ENCODE measurements around the gene RASGRF2.

The RASGRF2 gene

DNA sequence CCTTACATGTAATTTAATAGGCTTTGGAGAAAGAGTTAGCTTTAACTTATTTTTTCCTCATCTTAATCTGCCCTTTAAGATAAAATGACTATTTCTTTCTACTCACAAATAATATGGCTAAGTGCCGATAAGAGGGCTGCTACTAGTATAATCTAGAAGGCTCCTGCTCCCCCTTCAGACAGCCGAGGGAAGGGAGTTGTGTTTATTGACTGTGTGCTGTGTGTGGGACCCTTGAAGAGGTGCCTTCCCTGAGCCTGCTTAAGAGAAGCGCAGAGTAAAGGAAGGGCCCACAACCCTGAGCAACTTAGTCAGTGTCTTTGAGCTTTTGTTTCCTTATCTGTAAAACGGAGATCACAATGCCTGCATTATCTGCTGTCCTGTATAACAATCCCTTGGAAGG, 244.9 kb downstream of the RASGRF2 start:
- no peak for DNase-seq (ENCODE audit: low spot score)

DNA sequence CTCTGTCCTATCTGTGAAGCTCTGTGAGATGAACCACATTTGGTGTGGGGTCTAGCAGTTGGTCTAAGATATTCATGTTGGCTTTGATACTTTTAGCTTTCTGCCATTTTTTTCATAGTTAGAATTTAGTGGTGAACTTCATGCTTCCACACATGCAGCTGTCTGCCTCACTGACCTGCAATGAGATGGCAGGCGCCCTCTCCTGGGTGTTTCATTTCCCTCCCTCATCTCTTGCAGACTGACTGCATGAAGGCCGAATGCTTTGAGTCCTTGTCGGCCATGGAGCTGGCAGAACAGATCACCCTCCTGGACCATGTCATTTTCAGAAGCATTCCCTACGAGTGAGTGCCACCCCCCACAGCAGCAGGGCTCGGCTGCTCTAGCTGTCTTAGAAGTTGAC, 246.8 kb downstream of the RASGRF2 start:
- DNase-seq (ENCODE audit: low spot score) = no peak

DNA sequence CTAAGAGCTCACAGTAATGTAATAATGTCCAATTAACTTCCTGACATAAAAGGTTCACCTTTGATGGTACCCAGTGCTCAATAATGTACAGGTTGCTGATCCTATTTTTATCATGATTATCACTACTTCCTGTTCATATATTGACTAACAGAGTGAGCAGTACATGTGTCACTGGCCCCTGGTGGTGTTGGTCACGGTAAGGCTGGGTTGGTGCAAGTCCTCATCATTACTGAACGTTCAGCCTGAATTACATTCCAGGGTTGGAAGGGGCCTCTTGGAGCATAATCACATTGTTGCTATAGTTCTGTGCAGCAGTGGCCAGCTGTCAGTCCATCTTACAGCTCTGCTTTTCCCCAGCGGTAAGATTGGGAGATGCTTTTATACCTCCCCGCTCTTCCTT, 248.7 kb downstream of the RASGRF2 start:
- DNase-seq (ENCODE audit: low spot score) = no peak

DNA sequence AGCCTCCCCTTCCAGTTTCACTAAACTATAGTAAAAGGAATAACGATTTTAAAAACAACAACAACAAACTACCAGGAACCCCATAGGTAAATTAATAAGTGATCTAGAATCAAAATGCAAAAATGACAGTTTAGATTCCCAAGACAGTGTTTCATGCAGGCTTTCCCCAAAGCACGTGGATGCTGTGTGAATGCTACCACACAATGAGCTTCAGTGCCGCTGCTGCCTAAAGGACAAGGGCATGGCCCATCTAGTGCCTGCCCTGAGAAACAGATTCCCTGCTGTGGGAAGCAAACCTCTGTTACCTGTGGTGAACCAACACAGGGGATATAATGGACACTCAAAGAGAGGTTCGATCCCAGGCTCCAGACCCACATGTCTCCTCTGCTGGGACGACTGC, 249.2 kb downstream of the RASGRF2 start:
- DNase-seq (ENCODE audit: low spot score) = no peak

DNA sequence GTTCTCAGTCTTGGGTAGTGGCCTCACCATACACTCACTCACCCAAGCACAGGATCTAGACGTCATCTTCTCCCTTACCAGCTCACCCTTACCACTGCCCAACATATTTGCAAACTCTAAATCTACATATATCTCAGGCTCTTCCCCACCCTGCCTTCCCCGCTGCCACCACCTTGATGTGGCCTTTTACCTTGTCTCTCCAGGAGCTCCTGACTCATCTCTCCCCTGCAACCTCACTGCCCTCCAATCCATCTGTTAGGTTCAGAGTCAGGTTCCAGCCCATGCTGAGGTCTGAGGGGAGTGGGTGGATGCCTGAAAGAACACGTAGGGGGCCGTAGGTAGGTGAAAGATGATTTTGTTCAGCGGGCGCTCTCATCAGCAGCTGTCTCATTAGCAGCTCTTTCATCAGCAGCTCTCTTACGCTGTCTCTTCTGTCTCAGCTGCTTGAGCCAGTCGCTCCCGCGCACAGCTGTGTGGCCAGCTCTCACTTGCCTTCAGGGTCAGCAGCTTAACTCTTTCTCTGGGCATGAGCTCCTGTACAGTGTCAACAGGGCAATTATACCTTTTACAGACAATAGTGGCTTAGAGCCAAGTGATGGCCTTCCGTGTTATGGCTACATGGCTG, 249.8 kb downstream of the RASGRF2 start:
- no peak for DNase-seq (ENCODE audit: low spot score)

DNA sequence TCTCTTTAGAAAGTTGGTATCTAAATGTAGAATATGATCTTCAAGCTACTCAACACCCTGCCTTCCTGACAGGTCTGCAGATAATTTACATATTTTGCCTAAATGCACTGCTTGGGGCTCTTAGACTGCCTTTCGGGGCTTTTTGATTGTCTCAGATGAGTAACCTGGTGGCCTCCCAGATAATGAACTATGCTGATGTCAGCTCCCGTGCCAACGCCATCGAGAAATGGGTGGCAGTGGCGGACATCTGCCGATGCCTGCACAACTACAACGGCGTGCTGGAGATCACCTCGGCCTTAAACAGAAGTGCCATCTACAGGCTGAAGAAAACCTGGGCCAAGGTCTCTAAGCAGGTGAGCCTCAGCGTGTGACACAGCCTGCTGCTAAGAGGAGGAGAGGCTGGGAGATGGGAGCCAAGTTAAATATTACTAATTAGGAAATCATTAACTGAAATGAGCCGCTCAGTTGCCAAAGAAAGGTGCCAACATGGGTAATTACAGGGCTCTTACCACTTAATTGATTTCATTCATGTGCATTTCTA, 252.1 kb downstream of the RASGRF2 start:
- no peak for DNase-seq (ENCODE audit: low spot score)

DNA sequence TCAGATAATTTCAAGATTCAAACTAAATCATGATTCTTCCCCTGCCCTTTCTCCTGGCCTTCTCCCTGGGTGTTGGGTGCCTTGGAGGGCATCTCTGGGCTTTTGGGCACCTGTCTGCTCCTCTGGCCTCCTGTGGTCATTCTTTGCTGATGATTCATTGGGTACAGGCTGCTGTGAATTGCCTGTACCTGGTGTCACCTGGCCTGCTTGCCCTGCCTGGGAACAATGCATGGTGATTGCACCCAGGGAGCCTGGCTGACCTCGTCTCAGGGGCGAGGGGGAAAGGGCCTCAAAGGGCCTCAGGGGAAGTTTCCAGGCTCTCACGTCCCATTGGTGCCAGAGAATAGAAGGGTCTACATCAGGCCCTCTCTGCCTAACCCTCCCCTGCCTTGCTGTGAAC, 252.9 kb downstream of the RASGRF2 start:
- no peak for DNase-seq (ENCODE audit: low spot score)

DNA sequence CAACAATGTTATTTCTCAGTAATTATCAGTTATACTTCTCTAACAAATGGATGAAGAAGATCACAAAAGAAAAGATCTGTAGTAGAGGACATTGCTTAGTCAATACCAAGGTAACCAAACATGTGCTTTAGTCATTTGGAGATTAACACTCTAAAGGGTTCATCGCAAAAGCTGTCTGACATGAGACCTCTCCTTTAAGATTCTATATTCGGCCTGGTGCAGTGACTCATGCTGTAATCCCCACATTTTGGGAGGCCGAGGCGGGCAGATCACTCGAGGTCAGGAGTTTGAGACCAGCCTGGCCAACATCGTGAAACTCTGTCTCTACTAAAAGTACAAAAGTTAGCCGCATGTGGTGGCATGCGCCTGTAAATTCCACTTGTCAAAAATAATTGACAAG, 254.7 kb downstream of the RASGRF2 start:
- DNase-seq (ENCODE audit: low spot score) = no peak

DNA sequence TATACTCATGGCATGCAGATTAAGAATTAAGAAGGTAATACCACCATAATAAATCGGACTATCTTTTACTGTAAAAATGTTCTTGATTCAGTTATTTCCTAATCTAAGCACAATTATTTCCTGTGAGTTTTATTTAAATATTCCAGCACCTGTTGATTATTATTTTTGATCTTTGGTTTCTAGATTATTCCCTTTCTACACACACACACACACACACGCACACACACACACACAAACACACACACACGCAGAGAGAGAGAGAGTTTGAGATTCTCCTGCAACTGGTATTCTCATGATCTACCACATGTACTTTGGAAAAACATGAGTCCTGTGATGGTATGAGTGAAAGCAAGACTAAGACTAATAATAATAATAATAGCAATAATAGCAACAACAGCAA, 256.0 kb downstream of the RASGRF2 start:
- no peak for DNase-seq (ENCODE audit: low spot score)

DNA sequence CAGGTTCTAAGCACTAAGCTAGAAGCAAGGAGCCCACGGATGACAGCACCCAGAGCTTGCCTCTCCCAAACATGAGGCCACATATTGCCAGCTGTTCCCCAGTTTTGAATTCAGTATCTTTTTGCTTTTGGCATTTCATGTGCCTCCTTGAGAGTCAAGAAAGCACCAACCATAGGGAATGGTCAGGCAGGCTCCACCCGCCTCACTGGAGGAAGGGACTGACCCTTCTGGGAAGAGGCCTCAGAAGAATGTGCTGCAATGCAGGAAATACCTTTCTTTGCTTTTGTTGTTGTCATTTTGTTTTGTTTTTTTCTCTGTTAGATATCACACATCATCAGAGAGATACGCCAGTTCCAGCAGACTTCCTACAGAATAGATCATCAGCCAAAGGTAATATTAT, 259.2 kb downstream of the RASGRF2 start:
- DNase-seq (ENCODE audit: low spot score) = no peak

DNA sequence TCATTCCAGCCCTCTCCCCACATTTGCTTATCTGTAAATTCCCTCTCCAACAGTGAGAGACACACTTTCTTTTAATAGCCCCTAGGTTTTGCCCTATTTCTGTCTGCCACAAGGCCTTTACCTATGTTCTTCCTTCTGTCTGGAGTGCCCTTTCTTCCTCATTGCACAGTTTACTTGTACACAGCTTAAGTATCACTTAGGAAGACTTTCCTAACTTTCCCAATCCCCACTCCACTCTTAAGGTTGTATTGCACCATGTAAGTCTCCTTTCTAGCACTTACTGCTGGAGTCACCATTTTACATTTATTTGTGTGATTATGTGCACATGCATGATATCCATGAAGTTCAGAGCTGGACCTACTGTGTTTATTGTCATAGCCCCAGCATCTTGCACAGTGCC, 262.1 kb downstream of the RASGRF2 start:
- no peak for DNase-seq (ENCODE audit: low spot score)

DNA sequence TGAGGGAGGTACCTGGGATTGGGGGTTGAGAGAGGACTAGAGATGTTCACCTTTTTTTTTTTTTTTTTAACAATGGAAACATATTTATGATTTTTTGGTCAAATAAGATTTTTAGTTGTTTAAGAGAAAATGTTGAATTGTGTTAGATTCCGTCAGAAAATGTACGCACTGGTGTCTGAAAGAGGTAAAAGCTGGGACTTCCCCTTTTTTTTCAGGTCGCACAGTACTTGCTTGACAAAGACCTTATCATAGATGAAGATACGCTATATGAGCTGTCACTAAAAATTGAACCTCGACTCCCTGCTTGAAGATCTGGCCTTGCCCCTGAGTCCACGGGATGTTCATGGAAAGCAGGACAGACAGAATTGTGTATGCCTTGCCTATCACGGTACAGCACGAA, 265.3 kb downstream of the RASGRF2 start:
- DNase-seq (ENCODE audit: low spot score) = no peak

DNA sequence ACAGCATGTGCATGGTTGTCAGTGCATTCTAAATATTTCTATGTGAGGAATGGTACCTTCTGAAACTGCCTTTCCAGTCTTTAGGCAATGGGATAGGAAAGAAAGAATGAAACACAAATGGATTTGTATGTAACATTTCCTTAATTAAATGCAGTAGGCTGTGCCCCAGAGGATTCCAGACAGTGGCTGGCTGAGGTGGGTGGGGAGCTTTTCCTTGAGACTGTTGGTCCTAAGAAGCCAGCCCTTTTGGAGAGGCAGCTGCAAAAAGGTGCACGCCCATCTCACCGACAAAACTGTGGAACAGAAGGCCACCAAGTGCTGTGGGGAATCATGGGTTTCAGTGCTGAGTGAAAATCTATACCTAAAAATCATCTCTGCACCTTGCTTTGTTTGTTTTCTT, 266.1 kb downstream of the RASGRF2 start:
- no peak for DNase-seq (ENCODE audit: low spot score)

DNA sequence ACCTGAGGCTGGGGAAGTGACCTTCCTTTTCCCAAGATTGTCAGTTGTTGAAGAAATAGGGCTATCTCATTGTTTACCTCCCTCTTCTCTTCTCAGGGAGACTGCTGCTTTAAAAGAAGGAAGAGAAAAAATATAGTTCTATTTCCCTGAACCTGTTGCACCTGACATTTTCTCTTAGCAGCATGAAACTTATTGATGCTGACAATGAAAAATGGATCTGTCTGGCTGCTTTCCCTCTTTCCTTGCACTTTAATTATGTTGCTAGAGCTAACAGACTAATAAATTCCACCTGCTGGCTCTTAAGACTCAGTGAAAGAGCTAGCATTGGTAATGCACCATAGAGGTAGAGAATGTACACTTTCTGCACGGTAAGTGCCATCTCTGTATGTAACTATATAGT, 266.8 kb downstream of the RASGRF2 start:
- DNase-seq (ENCODE audit: low spot score) = no peak

DNA sequence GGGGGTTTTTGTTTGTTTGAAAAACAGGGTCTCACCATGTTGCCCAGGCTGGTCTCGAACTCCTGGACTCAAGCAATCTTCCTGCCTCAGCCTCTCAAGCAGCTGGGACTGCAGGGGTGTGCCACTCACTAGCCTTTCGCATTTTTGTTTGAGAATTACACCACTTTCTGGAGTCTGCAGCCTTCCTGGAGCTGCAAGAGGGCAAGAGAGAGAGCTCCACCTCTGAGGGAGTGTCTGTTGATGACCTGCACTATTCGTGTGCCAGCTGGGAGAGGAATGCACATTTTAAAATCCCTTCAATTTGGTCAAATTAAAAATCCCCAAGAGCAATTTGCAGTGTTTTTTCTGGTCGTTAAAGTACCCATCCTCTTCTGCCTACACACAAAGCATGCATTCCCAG, 267.9 kb downstream of the RASGRF2 start:
- no peak for DNase-seq (ENCODE audit: low spot score)

DNA sequence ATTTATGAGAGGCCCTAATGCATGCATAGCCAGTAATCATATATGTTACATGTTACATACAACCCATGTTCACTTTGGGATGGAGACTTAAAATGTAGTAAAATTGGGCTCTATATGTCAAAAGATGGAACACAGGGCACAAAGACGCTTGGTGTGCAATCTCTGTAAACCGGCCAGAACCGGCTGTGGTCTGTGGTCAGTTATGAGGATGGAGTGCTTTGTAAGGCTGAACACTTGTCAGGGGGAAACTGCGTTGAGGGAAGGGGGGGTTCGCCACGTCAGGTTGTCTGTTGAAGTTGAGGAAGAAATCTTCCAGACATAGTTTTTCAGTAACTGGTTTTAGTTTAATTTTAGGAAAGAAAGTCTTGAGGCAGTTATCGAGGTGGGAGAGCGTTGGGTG, 270.3 kb downstream of the RASGRF2 start:
- no peak for DNase-seq (ENCODE audit: low spot score)

DNA sequence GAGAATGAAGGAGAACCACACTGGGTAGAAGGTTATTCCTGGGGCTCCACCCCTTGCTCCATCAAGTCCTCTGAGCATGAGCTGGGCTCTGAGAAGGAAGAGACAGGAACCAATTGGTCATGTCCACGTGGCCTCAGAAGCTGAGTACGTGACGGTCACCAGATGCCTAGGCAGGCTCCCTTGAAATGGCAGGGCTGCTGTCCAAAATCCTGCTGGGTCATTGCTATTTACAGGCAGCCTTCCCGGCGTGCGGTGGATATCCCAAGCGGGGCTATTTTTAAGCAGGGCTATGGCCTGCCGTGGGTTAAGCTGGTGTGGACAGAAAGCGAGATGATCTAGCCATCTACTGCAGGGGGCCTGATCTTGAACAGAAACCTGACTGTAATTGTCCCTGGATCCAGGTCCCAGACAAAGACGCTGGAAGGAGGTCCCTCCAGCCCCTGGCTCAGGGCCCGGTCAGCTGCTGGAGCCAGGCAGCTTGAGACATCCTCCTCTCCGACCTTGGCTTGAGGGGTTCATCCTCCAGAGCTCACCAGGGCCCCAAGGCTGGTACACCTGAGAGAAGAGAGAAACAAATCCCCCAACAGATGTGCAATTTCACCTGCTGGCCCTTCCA, 272.4 kb downstream of the RASGRF2 start:
- DNase-seq (ENCODE audit: low spot score) = no peak

DNA sequence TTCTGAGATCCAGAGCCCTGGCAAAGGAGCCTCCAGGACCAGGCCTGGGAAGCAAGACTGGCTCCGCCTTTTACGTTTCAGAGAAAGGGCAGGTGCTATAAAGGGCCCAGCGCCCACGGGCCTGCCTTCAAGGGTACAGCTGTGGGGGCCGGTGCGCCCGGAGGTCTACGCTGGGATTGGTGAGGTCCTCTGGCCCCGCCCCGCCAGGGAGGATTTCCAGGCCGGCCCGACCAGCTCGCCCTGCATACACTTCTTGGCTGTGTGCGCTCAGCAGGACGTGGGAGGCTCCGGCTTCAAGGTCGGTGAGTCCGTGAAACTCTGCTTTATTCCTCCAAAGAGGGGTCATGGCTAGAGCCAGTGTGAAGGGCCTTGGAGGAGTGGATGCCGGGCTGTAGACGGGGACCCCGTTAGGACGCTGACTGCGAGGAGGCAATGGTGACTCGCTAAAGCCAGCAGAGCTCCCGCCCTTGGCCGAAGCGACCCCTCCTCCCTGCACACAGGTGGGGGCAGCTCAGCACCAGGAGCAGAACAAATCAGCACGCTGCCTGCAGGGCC, 273.0 kb downstream of the RASGRF2 start, which contains the start of gene CKMT2:
Gene CKMT2, plus strand, starts transcription at position 243 of the 555 bp plus-strand sequence. CDS start 17,811 bp downstream, outside the sequence.
- no peak for DNase-seq (ENCODE audit: low spot score)

DNA sequence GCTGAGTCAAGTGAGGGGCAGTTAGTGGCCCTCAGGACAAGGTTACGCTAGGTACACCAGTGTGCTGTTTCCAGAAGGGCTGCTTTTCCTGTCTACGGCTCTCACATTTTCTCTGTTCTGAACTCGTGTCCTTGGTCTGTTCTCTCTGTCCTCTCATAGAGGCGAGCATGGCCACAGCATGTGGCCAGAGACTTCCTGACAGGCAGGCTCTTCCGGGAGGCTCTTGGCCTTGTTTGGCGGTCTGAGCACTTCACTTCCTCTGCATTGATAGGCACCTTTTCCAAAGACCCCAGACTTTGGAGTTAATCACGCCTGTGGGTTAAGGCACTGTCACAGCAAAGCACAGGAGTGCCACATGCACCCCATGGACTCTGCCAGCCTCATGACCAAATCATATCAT, 274.1 kb downstream of the RASGRF2 start:
- no peak for DNase-seq (ENCODE audit: low spot score)

DNA sequence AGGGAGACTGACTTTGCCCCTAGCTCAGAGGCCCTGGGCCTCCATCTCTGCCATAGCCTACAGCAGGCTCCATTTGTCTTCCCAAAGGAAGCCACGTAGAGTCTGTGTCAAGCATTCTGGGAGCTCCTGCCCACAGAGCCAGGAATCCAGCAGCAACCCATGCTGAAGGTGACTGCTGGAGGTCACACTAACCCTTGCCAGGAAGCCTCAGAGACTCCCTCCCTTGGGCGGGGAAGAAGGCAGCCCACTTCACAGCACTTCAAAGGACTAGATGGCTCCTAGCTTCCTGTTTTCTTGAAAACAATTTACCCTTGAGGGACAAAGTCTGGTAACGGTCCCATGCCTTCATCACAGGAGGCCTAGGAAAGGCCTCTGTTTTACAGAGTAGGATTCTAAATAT, 274.6 kb downstream of the RASGRF2 start:
- no peak for DNase-seq (ENCODE audit: low spot score)

DNA sequence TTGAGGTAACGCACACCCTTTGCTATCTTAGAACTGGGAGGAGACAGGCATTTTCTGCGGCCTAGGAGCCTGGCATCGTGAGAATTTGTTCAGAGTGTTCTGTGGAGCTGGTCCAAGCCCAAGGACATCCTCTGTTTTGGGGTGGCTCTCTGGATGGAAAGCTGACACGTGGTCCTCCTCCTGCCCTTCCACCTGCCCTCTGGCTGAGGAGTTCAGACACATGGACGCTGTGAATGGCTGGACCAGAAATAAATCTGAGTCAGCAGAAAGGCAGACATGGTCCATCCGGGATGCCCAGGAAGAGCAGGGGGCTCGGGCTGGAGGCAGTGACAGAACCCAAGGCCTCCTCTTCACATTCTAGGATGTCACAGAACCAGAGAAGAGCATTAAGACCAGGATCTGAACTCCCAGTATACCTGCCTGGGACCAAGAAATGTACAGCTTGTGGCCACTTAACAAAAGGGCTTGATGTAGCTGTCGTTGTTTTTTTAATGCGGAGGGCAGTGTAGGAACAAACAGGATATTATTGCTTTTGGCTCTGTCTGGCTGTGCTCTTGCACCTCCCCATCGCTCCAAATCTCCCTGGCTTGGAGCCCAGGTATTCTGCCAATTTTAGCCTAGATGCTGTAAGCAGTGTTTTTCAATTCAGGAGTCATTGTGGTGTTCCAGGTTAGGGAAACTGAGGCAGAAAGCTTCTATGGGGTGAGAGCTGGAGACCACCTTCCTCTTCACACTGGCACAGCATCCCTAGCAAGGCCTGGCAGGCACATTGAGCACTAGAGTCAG, 275.3 kb downstream of the RASGRF2 start:
- DNase-seq (ENCODE audit: low spot score) = no peak

DNA sequence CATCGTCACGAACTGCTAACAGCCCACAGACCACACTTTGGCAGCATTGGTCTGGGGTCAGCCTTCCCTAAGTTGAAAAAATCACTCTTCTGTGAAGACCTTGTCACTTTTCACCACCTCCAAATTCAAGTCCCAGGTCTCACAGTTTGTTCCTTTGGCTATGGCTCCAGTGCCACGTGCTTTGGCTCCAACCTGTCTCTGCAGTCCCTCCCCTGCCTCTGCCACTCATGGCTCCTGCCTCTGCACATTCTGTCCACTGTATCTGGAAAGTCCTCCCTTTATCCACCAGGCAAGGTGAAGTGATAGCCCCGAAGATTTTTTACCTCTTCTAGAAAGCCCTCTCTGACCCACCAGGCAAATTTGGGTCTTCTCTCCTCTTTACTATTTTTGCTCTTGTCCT, 278.3 kb downstream of the RASGRF2 start:
- no peak for DNase-seq (ENCODE audit: low spot score)

DNA sequence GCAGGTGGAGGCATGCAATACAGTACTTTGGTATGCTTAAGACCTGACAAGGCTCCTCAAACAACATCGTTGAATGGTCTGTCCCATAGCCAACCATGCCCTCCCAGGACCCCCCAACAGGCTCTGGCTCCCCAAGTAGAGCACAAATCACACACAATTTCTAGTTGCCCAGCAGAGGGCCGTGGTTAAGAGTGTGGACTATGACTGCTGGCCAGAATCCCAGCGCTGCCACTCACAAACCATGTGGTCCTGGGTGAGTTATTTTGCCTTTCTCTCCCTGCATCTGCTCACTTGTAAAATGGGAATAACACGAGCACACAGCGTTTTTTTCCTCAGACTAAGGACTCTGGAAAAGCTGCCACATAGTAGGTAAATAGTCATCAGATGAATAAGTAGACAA, 279.4 kb downstream of the RASGRF2 start:
- DNase-seq (ENCODE audit: low spot score) = no peak
